SH-SY5Y (cell line): Measurements from ENCODE around the gene PAQR7.

Experiments
- GATA2 ChIP-seq: IDR thresholded peaks from 2 replicates; pipeline ENCODE4 v1.6.1; 2011; ENCODE audit warnings: mild to moderate bottlenecking, low read depth, low read length
- GATA3 ChIP-seq: IDR thresholded peaks from 2 replicates; pipeline ENCODE4 v1.6.1; 2011; ENCODE audit warnings: low read depth, mild to moderate bottlenecking, low read length, moderate library complexity

- no peak for TF ChIP-seq GATA2
- TF ChIP-seq GATA3 = no peak
Observed at GRCh38 chr1:25922971-25923552, 47.6 kb upstream of the PAQR7 start.
